ENCODE measurements around the gene GPC3.
"Not testable (repeated sequence)": the region's sequence is repeated elsewhere in the genome, so short reads cannot be mapped to it uniquely, and the experiment has no call there.

Gene GPC3

DNA sequence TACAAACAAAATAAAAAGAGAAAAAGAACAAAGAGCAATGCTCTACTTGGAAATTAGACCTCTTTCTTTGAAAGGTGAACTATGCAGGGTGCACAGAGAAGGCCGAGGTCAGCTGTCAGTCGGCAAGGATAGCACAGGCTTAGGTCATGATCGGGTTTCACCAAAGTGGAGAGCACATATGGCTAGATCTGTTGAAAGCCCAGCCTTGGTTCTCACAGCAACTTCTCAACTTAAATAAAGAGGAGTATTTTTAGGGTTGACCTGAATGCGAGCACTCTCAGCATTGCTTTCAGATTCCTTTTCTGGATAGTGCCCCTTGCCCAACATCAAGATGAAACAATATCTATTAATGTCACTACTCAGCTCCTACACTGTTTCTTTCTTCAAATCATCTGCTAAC is 447.2 kb downstream of the GPC3 start:
- in situ Hi-C loops (cut with HindIII; ENCODE audit: low sequenced_read_pairs): no loop called here

DNA sequence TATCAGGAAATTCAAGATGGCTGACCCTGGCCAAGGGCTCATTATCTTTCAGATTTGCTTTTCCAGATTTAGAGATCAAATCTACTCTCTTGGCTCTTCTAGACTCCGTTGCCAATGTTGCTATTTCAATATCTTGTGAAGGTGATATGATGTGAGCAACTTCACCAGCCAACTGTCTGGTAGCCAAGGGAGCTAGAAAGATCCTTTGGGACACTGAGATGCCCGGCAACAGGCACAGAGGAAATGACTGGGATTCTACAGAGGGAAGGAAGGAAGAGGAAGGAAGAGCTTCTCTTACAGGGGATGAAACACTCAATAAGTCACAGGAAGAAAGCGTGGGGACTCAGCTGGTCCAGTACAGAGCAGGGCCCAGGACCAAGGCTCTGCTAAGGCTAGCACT is 448.3 kb downstream of the GPC3 start:
- in situ Hi-C loops (cut with HindIII; ENCODE audit: low sequenced_read_pairs): no loop called here

DNA sequence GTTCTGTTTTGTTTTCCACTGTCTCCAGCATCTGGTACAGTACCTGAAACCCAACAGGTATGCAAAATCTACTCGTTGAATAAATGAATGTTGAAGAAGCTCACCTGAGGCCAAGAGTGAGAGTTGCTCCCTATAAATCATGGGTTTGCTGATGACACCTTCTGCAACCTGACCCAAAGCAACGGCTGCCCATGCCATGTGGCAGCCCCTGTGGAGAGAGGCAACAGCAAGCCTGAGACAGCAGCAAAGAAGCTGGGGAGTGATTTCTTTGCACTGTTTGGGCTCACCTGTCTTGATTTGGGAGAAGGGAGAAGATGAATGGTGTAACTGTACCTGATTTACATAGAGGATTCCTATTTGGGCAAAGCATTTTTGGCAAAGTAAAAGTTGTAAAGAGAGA is 450.3 kb downstream of the GPC3 start:
- in situ Hi-C loops (cut with HindIII; ENCODE audit: low sequenced_read_pairs): no loop called here

DNA sequence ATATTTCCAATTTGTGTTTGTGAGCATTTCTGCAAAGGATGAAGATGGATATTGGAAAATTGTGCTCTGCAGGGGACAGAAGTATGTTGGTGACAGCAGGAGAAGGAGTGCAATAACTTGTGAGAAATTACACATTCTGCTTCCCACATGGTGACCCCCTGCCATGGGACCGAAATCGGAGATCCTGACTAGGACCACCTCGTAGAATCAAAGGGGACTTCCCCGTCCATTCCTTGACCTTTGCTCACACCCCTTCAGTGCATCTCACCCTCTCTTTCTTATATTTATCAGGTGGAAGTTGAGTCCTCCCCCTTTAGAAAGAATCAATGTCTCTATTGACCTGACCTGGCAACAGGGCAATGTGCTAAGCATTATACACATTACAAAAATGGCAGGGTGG is 451.2 kb downstream of the GPC3 start:
- in situ Hi-C loops (cut with HindIII; ENCODE audit: low sequenced_read_pairs): no loop called here

DNA sequence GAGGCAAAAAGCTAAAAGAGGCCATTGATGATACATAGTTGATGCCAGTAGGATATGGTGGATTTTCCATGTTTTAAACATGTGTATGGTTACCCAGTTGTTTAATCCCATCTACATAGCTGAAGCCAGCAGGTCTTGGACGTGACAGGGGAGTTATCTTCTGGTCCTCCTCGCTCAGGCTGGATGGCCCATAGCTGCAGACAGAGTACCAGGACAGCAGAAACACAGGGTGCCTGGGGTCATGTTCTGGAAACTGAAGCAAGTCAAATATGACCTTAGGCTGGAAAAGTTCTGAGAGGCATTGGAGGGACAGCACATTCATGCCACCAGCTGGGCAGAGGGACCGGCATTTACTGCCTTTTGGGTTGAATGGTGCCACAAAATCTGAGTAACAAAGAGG is 452.1 kb downstream of the GPC3 start:
- in situ Hi-C loops (cut with HindIII; ENCODE audit: low sequenced_read_pairs): no loop called here

DNA sequence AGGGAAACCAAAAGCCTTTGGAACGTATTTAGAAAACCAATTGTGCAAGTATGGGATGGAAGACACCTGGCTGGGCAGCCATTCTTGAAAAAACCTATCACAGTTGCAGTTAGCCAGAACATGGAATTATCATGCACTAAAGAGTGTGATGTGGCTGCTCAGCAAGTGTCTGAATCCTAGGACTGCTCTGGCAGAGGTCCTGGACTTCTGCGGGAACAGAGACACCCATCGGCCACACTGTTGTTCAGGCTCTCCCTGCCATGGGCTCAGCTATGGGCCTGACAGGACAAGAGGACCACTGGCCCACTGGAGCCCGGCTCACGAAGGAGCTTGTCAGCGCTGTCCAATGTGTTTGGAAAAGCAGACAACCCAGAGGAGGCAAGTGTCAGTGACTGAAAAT is 454.4 kb downstream of the GPC3 start:
- in situ Hi-C loops (cut with HindIII; ENCODE audit: low sequenced_read_pairs): no loop called here

DNA sequence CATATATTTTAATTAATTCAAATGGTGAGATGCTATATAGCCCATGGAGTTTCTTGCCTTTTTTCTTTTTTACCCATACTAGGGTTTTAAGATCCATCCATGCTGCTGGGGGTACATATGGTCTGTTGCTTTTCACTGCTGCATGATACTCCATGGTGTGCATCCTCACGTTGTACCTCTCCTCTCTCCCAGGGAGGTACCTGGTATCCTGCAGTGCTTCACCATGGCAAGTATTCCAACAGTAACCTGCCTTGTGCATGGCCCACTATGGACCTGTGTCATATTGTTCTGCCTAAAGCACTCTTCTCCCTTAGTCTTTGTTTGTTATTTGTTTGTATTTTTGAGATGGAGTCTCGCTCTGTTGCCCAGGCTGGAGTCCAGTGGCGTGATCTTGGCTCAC is 455.8 kb downstream of the GPC3 start:
- in situ Hi-C loops (cut with HindIII; ENCODE audit: low sequenced_read_pairs): no loop called here

DNA sequence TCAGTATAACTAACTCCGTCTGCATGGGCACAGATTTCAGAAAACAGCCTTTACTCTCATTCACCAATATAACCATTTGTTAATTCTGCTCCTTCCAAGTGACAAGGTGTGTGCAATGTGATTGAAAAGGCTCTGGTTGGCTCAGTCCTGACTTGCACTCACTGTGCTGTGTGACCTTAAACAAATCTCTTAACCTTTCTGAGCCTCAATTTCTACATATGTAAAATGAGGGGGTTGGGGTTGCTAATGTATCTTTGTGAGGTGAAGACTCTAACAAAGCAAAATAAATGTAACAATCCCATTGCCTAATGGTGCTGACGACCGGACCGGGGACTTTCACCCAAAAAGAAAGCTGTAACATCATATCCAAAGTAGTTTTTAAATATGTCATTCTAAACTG is 457.6 kb downstream of the GPC3 start:
- in situ Hi-C loops (cut with HindIII; ENCODE audit: low sequenced_read_pairs): no loop called here

DNA sequence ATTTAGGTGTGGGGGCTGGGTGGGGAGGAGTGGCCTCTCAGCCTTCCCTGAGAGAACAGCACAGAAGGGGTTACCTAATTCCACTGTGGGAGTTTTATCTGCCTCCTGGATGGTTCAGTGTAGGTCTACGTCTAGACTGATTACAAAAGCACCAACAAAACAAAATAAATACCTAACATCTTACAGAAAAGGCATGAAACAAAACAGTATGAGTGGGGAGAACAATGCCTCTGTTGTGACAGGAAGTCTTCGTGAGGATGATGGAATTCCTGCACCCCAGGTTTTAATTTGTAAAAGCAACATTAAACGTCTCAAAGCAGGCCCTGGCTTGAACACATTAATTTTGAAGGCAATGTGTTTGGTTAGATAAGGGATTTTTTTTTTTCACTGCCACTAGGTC is 458.0 kb downstream of the GPC3 start:
- in situ Hi-C loops (cut with HindIII; ENCODE audit: low sequenced_read_pairs): no loop called here

DNA sequence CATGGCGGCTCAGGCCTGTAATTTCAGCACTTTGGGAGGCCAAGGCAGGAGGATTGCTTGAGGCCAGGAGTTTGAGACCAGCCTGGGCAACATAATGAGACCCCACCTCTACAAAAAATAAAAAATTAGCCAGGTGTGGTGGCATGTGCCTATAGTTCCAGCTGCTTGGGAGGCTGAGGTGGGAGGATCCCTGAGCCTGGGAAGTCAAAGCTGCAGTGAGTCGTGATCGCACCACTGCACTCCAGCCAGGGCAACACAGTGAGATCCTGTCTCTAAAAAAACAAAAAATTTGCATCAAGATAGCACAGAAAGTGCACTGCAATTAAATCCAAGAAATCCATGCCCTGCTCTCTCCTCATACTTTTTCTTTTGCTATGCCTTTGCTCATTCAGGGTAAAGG is 458.6 kb downstream of the GPC3 start:
- in situ Hi-C loops (cut with HindIII; ENCODE audit: low sequenced_read_pairs): not testable (repeated sequence)

DNA sequence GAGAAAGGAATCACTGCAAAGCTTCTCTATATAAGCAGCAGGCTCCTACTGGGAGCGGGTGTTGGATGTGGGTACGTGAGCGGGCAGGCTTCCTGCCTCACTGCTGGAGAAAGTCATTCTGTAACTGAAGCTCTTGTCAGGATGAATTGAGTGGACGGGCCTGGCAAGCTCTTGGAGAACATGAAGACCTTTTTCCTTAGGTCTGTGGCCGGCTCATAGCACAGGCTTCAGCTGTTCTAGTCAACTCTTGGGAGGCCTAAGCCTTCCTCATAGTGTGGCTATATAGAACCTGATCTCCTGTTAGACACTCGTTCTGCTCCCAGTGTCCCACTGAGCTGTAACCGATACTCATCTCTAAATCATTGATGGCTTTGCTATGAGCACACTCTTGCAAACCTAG is 461.9 kb downstream of the GPC3 start:
- in situ Hi-C loops (cut with HindIII; ENCODE audit: low sequenced_read_pairs): no loop called here

DNA sequence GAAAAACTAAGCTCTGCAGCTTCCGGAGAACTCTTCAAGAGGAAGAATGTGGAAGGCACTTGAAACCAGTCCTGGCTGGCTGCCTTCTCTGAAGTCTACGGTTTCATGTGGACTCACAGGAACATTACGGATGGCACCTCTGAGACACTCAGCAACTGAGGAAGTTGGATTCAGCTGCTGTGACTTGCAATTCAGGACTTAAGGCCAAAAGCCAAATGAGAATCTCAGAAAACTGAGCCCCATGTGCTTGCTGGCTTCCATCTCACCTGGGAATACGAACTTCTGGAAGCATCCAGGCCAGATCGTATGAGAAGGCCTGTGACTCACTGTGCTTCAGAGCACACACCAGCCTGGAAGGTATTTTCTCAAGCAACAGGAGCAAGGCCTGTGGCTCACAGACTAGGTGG is 462.3 kb downstream of the GPC3 start:
- in situ Hi-C loops (cut with HindIII; ENCODE audit: low sequenced_read_pairs): no loop called here

DNA sequence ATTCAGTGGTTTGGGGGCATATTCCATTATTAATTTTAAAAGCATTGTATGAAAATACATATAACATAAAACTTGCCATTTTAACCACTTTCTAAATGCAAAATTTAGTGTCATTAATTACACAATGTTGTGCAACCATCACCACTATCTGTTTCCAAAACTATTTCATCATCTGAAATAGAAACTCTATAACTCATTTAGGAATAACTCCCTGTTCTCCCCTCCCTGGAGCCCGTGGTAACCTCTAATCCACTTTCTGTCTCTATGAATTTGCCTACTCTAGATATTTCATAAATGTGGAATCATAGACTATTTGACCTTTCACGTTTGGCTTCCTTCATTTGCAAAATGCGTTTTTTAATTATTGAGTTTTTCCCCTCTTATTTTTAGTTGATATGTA is 468.7 kb downstream of the GPC3 start:
- in situ Hi-C loops (cut with HindIII; ENCODE audit: low sequenced_read_pairs): no loop called here

DNA sequence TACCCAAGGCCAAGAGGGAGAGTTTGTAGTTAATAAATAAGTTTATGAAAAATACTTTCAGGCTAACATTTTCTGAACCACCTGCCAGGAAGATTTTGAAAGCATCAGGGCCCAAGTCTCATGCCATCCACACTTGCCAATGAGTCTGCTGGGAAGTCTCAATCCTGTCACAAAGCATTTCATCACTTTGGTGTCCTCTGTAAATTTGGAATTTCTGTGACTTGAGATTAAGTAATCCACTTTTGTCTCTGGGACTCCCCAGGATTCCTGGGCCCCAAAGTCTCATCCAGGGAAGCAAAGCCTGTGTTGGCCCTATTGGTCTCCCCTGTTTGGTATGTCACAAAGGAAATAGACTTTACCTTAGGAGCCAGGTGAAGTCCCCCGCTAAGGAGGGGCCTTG is 470.9 kb downstream of the GPC3 start:
- in situ Hi-C loops (cut with HindIII; ENCODE audit: low sequenced_read_pairs): no loop called here

DNA sequence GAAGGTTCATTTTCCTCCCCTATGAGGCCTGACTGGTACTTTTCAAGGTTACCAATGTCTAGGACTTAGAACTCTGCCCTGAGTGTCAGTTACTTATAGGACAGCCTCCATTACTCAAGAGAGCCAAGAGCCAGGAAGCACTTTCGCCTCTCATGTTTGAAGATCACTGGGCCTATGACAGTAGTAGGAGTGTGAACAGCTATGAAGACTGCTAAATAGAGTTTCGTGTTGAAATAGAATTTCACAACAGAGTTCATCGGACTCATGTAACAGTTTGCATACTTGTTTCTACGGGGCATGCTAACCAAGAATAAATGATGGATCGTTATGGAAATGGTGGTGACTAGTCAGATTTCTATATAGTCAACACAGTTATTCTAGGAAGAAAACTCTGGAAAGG is 472.3 kb downstream of the GPC3 start:
- in situ Hi-C loops (cut with HindIII; ENCODE audit: low sequenced_read_pairs): no loop called here

DNA sequence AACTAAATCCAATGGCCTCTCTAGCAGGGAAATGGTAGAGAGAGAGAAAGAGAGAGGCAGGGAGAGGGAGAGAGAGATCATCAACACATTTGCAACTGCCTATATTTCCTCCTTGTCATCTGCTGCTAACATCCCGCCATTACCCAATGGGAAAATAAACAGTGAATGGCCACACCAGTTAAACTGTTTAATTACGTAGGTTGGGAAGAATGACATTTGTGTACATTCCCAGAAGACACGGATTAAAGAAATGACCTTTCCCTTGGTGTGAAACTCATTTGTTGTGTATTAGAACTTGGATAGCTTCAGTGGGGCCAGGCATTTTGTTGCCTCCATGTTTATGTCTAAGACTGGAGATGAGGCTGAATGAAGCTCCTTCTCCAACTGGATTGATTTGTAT is 474.4 kb downstream of the GPC3 start:
- in situ Hi-C loops (cut with HindIII; ENCODE audit: low sequenced_read_pairs): no loop called here

DNA sequence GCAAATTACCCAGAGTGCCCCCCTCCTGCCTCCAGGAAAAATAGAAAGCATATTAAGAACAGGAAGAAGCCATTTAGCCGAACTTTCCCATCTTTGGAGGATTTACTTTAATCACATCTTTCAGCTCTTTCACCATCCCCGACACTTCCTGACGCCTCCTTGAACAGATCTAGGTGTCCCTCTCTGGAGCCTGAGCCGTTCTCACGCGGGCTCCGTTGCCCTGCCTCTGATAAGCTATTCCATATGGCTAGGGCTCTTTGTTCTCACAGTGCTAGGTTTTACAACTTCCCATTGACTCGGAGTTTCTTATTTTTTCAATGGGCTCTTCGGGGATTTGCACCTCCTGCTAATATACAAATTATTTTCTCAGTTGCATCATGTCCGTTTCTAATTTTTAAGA is 488.0 kb downstream of the GPC3 start:
- in situ Hi-C loops (cut with HindIII; ENCODE audit: low sequenced_read_pairs): no loop called here

DNA sequence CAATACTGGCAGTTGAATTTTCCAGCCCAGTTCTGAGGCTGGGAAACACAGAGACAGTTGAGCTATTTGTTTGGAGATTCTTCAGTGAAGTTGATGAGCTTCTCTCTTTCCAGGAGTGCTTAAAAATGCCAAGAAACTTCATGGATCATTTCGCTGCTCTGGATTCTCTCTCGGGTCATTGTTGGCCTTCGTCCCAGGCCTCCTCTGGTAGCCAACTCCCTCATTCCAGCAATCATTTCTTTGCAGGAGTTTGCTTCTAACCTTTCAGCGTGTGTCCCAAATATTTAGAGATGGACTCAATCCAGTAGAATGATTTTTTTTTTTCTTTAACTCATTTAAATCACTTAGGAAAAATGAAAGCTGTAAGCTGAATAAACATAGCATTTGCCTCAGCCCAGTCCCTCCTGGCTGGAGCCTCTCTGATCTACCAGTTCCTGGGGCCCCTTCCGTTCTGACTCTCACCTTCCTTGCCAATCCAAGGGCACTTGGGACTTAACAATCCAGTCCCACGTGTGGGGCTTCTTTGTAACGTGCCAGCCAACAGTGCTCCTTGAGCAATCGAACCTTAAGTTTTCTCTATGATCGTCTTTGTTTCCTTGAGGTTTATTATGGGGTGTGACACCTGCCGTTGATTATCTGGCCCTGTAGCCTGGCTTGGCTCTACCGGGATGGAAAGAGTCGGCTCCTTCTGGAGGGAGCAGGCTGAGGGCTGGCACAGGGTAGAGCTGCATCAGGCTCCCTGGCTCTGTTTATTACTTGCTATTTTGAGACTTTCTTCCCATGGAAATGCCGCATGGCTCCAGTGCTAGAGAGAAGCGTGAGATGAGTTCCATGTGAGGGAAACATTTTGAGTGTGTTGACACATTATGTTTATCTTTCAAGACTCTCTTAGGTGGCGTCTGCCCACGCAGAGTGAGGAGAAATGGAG is 489.7 kb downstream of the GPC3 start:
- in situ Hi-C loops (cut with HindIII; ENCODE audit: low sequenced_read_pairs): no loop called here

DNA sequence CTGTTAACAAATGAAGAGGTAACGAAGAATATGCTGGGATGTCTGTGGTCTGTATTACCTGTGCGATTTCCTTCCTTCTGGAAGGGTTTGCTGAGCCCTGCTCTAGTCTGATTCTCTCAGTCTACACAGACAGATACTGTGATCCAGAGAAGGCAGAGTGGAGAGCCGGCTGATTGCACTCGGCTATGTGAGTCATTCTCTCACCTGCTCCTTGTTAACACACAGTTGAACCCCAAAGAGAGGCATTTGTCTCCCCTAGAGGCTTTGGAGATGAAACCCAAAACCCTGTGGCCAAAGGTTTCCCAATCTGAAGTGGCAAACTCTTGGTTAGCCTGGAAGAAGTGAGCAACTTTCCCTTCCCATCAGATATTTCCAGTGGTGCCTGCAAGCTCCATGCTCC is 492.0 kb downstream of the GPC3 start:
- in situ Hi-C loops (cut with HindIII; ENCODE audit: low sequenced_read_pairs): no loop called here

DNA sequence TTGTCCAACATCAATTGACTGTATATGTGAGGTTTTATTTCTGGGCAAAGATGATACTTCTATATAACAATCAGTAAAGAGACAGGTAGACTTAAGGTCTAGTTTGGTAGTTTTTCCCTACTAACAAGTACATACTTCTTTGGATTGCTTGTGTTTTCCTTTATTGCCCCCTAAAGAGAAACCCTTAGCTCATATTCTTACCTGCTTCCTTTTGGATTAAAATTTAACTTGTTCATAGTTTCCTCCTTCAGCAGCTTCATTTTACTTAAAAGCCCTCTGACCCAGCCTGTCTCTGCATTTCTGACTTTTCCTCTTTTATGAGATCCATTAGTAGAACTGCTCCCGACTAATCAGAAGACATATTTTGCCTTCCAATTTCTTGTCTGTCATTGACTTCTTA is 494.4 kb downstream of the GPC3 start:
- in situ Hi-C loops (cut with HindIII; ENCODE audit: low sequenced_read_pairs): no loop called here

Data from endothelial cell of hepatic sinusoid (primary cell).